ENCODE measurements around the gene HECTD1.
"Not testable (repeated sequence)": the region's sequence is repeated elsewhere in the genome, so short reads cannot be mapped to it uniquely, and the experiment has no call there.

HECTD1 gene

GRCh38 chr14:31093884-31094839 is 113.4 kb downstream of the HECTD1 start:
- not testable (repeated sequence) for DNase-seq (ENCODE audit: low read depth in 2 of 2)

- DNase-seq (ENCODE audit: low read depth in 2 of 2): no peak
These were observed 115.4 kb downstream of the HECTD1 start for GRCh38 chr14:31092160-31092708.

- DNase-seq (ENCODE audit: low read depth in 2 of 2): no peak
These were observed 116.5 kb downstream of the HECTD1 start for GRCh38 chr14:31090883-31091764.

- not testable (repeated sequence) for DNase-seq (ENCODE audit: low read depth in 2 of 2)
These were observed 121.1 kb downstream of the HECTD1 start for GRCh38 chr14:31086466-31086865.

GRCh38 chr14:31085027-31085426 is 122.6 kb downstream of the HECTD1 start:
- no peak for DNase-seq (ENCODE audit: low read depth in 2 of 2)

- no peak for DNase-seq (ENCODE audit: low read depth in 2 of 2)
These were observed 123.2 kb downstream of the HECTD1 start for GRCh38 chr14:31084385-31084784.

- no peak for DNase-seq (ENCODE audit: low read depth in 2 of 2)
These were observed 123.8 kb downstream of the HECTD1 start for GRCh38 chr14:31083781-31084180.

GRCh38 chr14:31080484-31080883 is 127.1 kb downstream of the HECTD1 start:
- no peak for DNase-seq (ENCODE audit: low read depth in 2 of 2)

- DNase-seq (ENCODE audit: low read depth in 2 of 2): no peak
These were observed 127.5 kb downstream of the HECTD1 start for GRCh38 chr14:31080056-31080455.

- no peak for DNase-seq (ENCODE audit: low read depth in 2 of 2)
These were observed 128.8 kb downstream of the HECTD1 start for GRCh38 chr14:31078766-31079165.

- DNase-seq (ENCODE audit: low read depth in 2 of 2): no peak
These were observed 132.4 kb downstream of the HECTD1 start for GRCh38 chr14:31075144-31075543.

GRCh38 chr14:31071151-31071550 is 136.4 kb downstream of the HECTD1 start:
- DNase-seq (ENCODE audit: low read depth in 2 of 2): no peak

- no peak for DNase-seq (ENCODE audit: low read depth in 2 of 2)
These were observed 137.2 kb downstream of the HECTD1 start for GRCh38 chr14:31070431-31070830.

- DNase-seq (ENCODE audit: low read depth in 2 of 2): no peak
These were observed 138.2 kb downstream of the HECTD1 start for GRCh38 chr14:31069343-31069742.

GRCh38 chr14:31068235-31068634 is 139.4 kb downstream of the HECTD1 start:
- DNase-seq (ENCODE audit: low read depth in 2 of 2): no peak

GRCh38 chr14:31062908-31063307 is 144.7 kb downstream of the HECTD1 start:
- DNase-seq (ENCODE audit: low read depth in 2 of 2): not testable (repeated sequence)

GRCh38 chr14:31060253-31060875 is 147.2 kb downstream of the HECTD1 start:
- no peak for DNase-seq (ENCODE audit: low read depth in 2 of 2)

- DNase-seq (ENCODE audit: low read depth in 2 of 2): no peak
These were observed 148.3 kb downstream of the HECTD1 start for GRCh38 chr14:31059152-31059924.

- no peak for DNase-seq (ENCODE audit: low read depth in 2 of 2)
These were observed 149.8 kb downstream of the HECTD1 start for GRCh38 chr14:31057701-31058364.

GRCh38 chr14:31057035-31057434 is 150.6 kb downstream of the HECTD1 start:
- no peak for DNase-seq (ENCODE audit: low read depth in 2 of 2)

Measured in stimulated activated CD8-positive, alpha-beta memory T cell treated with anti-CD3 and anti-CD28 coated beads, Interleukin-15, amount 100 ng/mL, for 4 hours (primary cell).